Measurements from ENCODE around the gene MFSD12. TPM values are rescaled to one million over a fixed set of nuclear protein-coding genes. Genes with fewer than 3 reads are reported as not detected.

The MFSD12 gene
- 1,000 to 10,000 TPM; 2,768 to 2,971 TPM for total RNA-seq

GRCh38 chr19:3557461-3558248 lies at the start of gene MFSD12:
Gene MFSD12 (minus strand): TSS chr19:3557586. CDS start chr19:3557403, 183 bp downstream.

GRCh38 chr19:3606690-3607289 lies 49.4 kb upstream of the MFSD12 start, which contains the start of gene TBXA2R:
Gene TBXA2R (minus strand): TSS chr19:3606875. CDS start chr19:3600634, 6,241 bp downstream.

GRCh38 chr19:3585301-3586126 lies 28.1 kb upstream of the MFSD12 start, which contains the start of gene GIPC3:
Gene GIPC3 (plus strand): TSS chr19:3585478. CDS start chr19:3585598, 120 bp downstream.

GRCh38 chr19:3572855-3573161 lies 15.4 kb upstream of the MFSD12 start, which contains the start of gene HMG20B:
Gene HMG20B (plus strand): TSS chr19:3572944. CDS start chr19:3573310, 366 bp downstream.

GRCh38 chr19:3538965-3539755 lies 18.2 kb downstream of the MFSD12 start, which contains the start of gene TEKTIP1:
Gene TEKTIP1 (plus strand): TSS chr19:3539174. CDS start chr19:3539178, 4 bp downstream.

GRCh38 chr19:3505598-3506383 lies 51.6 kb downstream of the MFSD12 start, which contains the start of gene FZR1:
Gene FZR1 (plus strand): TSS chr19:3506311. CDS start chr19:3522990, 16,679 bp downstream.

GRCh38 chr19:3500429-3501101 lies 56.8 kb downstream of the MFSD12 start, which contains the start of gene DOHH:
Gene DOHH (minus strand): TSS chr19:3500674. CDS start chr19:3496814, 3,860 bp downstream.

Small RNA genes within 50 kb of the gene (small RNA-seq; reads per million reads assigned to genes)
- 0 reads per million in 2 donors for gene AC005786.1
- gene RF00212: 0 to 0.04 reads per million in 2 donors

Other genes with a start within 250 kb of the MFSD12 start
- 10 to 100 TPM; 32.7 to 39.6 TPM for gene NFIC, start 191.0 kb downstream of the MFSD12 start, total RNA-seq
- 1 to 10 TPM in 1 of 2 donors, not detected in 1; 1.0 TPM for gene SMIM24, start 77.1 kb downstream of the MFSD12 start, total RNA-seq
- not detected for gene SMIM44, start 74.1 kb downstream of the MFSD12 start, total RNA-seq
- 10 to 100 TPM; 10.7 to 17.0 TPM for gene DOHH, start 56.9 kb downstream of the MFSD12 start, total RNA-seq
- 10 to 100 TPM; 28.6 to 34.0 TPM for gene FZR1, start 51.3 kb downstream of the MFSD12 start, total RNA-seq
- not detected for gene TEKTIP1, start 18.4 kb downstream of the MFSD12 start, total RNA-seq
- gene HMG20B, start 15.4 kb upstream of the MFSD12 start, total RNA-seq: 100 to 1,000 TPM; 663 to 915 TPM
- gene GIPC3, start 27.9 kb upstream of the MFSD12 start, total RNA-seq: under 1 TPM; under 0.01 to 0.67 TPM
- gene TBXA2R, start 49.3 kb upstream of the MFSD12 start, total RNA-seq: 1 to 10 TPM in 1 of 2 donors, not detected in 1; 1.7 TPM
- 10 to 100 TPM; 11.7 to 25.0 TPM for gene CACTIN, start 69.2 kb upstream of the MFSD12 start, total RNA-seq
- gene PIP5K1C, start 142.9 kb upstream of the MFSD12 start, total RNA-seq: 10 to 100 TPM; 27.3 to 32.7 TPM
- gene TJP3, start 150.8 kb upstream of the MFSD12 start, total RNA-seq: not detected
- gene APBA3, start 204.1 kb upstream of the MFSD12 start, total RNA-seq: 10 to 100 TPM; 25.1 to 27.0 TPM
- gene MRPL54, start 205.1 kb upstream of the MFSD12 start, total RNA-seq: 10 to 100 TPM; 39.6 to 51.6 TPM
- not detected for gene RAX2, start 214.6 kb upstream of the MFSD12 start, total RNA-seq
- gene MATK, start 228.8 kb upstream of the MFSD12 start, total RNA-seq: under 1 TPM; 0.34 to 1.00 TPM